ENCODE measurements around the gene EPHB1.

- TF ChIP-seq ZNF274 (IDR thresholded peaks at IDR 0.05; ENCODE audit: low read depth, low read length) (no peak), YY1 (IDR thresholded peaks at IDR 0.05; ENCODE audit: insufficient read depth, insufficient read length) (no peak)
These were observed 68.9 kb downstream of the EPHB1 start for GRCh38 chr3:134863915-134864314.

All from NT2/D1 (cell line).